GM18867 (cell line): Measurements from ENCODE around the gene SPG21.
"Not testable (repeated sequence)": the region's sequence is repeated elsewhere in the genome, so short reads cannot be mapped to it uniquely, and the experiment has no call there.

ENCODE experiments used
- ATAC-seq: cut with Tn5 transposase; IDR thresholded peaks from one replicate; pipeline ENCODE4 v1.9.1; 2021; ENCODE audit warnings: mild to moderate bottlenecking, moderate library complexity; ENCODE audit not compliant: unreplicated experiment

SPG21 gene, protein sequence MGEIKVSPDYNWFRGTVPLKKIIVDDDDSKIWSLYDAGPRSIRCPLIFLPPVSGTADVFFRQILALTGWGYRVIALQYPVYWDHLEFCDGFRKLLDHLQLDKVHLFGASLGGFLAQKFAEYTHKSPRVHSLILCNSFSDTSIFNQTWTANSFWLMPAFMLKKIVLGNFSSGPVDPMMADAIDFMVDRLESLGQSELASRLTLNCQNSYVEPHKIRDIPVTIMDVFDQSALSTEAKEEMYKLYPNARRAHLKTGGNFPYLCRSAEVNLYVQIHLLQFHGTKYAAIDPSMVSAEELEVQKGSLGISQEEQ

DNA sequence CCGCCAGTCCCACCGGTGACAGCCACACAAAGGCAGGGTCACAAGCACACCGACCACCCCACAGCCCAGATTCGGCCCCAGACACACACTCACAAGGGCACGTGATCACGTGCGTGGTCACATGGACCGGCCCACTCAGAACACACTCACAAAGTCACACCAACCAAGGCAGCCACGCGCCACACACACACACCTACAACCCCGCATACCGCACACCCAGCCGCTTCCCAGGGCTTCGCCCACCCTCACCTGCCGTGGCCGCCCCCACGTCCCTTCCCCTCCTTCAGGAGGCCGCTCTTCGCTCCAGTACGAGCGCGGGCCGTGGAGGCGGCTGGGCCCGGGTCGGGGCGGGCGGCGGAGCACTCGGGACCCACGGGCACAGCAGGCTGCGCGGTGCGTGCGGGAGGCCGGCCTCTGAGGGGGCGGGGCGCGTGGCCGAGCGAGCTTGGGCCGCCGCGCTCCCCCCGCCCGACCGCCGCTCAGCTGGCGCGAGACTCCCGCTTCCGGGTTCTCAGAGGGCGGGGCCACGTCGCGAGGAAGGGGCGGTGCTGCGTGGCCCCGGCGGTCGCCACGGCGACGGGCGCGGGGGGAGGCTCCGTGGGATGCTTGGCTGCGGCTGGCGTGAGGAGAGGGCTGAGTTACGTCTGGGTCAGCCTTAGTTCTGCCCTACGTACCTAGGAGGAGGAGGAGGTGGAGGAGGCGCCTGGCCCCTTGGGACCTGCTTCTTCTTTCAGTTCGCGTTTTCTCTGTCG lies at the start of gene SPG21:
Gene SPG21 (minus strand): TSS at position 499 of the 752 bp plus-strand sequence. CDS start 6,345 bp downstream, outside the sequence.
- ATAC-seq = peak; percentile 94

DNA sequence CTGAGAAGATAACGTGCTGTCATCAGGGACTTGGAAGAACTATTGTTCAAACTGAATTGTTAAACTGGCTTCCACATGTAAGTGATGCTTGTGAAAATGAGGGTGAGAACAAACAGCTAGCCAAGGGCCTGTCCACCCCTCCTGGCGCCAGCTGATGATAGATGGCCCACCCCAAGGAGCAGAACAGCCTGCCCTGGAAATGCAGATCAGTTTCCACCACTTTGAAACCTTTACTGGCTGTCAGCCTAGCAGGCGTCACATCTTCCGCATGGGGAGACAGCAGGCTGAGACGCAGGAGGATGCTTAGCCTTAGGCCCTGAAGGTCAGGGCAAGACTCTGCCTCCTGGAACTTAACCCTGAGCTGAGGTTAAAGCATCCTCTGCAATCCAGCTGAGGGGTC lies 49.1 kb upstream of the SPG21 start:
- no peak for ATAC-seq

DNA sequence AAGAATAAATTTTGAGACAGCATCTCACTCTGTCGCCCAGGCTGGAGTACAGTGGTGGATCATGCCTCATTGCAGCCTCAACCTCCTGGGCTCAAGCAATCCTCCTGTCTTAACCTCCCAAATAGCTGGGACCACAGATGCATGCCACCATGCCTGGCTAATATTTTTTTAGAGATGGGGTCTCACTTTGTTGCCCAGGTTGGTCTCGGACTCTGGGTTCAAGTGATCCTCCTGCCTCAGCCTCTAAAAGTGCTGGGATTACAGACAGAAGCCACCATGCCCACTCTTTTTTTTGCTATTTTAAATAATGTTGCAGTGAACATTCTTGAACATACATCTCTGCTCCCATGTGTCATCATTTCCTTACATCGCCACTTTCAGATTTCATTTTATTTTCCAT lies 48.7 kb upstream of the SPG21 start:
- no peak for ATAC-seq

DNA sequence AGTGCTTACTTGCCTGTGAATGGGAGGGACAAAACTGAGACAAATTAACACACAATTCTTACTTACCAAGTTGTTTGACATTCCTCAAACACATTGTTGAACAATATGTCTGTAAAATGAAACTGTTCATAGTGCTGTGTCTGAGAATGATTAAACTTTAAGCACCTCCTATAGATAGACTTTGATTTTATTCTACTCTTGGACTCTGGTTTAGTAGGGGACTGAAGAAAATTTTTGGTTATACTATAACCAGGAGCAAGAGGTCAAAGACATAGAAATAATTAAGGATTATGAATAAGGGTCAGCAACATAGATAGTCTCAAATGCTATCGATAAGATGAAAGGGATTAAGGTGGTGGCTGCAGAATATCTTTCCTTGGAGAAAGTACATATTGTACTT lies 47.6 kb upstream of the SPG21 start:
- no peak for ATAC-seq

DNA sequence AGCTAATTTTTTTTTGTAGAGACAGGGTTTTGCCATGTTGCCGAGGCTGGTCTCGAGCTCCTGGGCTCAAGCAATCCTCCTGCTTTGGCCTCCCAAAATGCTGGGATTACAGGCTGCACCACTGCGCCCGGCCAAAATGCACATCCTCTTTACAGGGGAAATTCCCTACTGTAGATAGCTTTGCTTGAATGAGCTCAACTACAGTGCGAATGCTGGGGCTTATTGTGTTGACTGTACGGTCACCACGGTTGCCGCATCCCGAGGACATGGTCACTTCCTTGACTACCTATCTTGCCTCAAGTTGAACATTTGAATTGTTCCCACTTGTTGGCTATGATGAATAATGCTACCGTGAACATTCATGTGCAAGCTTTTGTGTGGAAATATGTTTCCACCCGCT lies 45.0 kb upstream of the SPG21 start:
- no peak for ATAC-seq

DNA sequence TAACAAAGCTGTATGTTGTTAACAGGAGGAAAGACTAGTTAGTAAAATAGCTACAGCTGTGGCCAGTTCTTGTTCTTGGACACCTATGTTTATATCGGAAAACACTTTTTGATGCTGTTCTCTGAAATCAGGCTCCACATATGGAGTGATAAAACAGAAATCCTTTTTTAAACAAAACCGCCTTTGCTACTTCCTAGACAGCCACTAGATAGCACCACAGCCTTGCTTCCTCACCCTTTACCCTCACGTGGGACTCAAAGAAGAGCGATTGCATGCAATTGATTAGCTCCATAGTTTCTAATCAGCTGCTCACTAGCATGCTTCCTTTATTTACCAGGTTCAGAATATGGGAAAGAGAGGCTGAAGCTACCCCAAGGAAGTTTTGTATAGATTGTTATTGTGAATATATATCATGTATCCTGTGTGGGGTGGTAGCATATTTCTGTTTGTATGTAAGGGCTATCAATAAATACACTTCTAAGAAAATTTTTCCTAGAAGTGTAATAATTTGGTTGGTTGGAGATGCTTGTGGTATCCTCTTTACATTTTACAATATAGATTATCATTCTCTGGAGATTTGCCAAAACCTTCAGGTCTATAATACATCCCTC lies 44.0 kb upstream of the SPG21 start:
- ATAC-seq = no peak

DNA sequence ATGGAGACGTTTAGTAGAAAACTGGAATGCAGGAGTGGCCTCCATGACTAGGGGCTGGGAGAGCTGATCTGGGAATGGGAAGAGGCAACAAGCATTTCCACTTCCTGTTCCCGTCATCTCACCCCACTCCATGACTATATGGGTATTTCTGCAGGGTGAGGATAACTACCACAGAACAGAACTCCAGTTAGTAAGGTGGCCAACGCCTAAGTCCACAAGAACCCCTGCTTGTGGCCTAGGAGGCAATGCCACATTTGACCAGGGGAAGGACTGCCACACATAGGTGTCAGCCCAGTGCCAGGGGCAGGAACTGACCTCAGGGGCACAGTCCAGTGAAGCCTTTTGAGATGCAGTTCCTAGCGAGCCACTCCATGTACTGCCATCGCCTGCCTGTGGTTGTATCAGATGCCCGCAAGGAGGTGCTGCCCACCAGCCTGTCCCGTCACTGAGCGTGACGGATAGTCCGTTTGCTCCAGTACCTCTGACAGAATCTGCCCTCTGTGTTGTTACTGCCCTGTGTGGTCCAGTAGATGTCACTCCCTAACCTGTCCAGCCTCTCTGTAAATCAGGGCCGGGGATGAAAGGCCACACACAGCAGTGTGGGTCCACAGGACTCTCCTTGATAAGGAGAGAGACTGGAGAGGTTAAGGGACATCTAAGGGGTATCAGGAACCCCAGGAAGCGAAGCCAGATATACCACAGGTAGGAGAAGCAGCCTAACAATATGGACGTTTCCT lies 43.3 kb upstream of the SPG21 start:
- ATAC-seq = peak; percentile 49

DNA sequence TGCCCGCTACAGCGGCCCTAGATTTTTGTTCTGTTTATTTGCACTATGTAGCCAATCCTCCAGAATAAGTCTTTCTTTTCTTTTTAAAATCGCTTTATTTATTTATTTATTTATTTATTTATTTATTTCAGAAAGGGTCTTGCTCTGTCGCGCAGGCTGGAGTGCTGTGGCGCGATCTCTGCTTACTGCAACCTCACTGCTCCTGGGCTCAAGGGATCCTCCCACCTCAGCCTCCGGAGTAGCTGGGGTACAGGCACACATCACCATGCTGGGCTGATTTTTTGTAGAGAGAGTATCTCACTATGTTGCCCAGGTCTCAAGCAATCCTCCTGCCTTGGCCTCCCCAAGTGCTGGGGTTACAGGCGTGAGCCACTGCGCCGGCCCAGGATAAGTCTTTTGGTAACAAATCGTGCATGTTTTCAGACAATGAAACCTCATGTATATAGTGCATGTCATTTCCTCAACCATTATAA lies 40.1 kb upstream of the SPG21 start:
- no peak for ATAC-seq

DNA sequence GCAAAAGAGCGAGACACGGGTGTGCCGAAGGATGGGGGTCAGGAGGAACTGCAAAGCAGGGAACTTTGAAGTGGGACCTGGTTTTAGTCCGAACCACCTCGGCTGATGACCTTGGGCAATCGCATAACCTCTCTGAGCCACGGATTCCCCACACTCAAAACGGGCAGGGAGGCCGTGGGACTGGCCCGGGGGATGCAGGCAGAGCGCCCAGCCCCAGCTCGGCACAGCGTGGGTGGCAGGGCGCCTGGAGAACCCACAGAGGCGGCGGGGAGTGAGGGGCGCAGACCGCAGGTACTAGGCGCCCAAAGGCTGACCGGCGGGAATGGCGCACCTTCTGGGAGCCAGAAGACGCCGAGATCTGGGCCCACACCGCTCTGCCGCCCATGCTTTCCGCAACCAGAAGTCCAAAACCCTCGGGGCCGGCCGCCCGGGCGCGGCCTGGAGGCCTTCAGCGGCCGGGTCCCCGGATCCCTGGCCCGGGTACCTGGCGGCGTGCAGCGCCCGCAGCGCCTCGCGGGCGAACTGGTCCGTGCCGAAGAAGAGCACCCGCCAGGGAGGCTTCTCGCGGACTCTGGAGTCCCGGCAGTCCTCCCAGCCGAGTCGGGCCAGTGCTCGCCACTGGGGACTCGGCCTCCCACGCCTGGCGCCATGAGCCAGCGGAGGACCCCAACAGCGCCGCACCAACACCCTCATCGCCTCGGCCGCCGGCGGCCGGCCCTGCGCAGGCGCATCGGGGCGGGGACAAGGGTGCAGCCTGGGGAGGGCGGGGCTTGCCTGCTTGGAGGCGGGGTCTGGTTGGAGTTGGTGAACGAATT lies 39.4 kb upstream of the SPG21 start, which contains the start of gene MTFMT:
Gene MTFMT (minus strand): TSS at position 719 of the 815 bp plus-strand sequence. CDS start 26 bp downstream, at position 693.
- peak; percentile 77 for ATAC-seq

DNA sequence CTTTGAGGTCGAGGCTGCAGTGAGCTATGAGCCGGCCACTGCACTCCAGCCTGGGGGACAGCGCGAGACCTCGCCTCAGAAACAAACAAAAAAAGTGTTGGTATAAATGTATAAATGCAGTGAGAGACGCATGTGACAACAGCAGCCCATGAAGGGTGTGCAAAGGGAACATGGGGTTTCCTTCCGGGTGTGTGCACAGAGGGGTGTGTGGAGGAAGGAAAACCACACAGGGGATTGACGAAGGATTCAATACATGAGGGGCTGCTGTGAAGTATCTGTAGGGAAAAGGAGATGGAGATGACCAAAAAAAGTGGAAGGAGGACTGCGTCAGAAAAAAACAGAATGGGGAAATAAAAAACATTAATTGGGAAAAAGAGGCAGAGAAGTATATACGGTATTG lies 38.6 kb upstream of the SPG21 start:
- ATAC-seq = no peak

DNA sequence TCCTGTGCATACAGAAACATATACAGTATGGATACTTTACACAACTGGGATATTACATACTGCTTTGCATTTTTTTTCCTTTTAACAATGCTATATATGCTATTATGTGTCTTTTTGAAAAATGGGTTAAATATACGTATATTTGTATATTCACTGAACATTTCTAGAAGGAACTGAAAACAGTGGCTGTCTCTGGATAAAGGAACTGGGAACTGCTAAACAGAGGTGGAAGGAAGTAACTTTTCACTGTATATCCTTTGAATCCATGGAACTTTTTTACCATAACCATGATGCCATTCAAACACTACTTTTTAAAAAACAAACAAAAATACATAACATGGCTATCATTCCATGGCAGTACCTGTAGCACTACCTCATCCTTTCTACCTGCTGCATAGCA lies 37.9 kb upstream of the SPG21 start:
- ATAC-seq = no peak

DNA sequence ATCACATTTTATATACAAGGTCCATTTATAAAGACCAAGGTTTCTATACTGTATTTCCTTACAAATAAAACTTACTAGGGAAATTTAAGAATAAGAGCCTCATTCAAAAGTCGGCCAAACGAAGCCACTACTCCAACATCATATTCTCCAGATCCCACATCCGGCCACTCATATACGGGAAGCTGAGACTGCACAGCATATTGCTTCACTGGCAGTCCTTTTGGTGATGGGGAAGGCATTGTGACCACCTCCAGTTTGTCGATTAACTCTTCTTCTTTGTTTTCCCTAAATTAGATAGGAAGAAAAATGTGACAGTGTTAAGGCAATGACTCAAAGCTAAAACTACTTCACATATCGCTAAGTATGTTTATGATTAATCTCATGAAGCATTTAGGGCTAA lies 37.0 kb upstream of the SPG21 start:
- ATAC-seq = no peak

DNA sequence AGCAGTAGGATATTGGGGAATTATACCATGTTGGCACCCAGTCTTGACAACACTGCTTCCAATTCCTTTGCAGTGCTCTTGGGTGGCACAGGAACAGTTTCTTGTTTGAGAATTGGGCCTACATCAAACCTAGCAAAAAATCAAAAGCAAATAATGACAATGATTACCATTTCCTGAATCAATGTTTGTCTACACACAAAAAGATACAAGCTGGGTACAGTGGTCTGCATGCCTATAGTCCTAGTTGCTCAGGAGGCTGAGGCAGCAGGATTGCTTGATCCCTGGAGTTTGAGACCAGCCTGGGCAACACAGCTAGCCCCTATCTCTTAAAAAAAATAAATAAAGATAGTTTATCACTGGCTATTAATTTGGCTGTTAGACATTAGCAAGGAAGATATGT lies 31.8 kb upstream of the SPG21 start:
- no peak for ATAC-seq

DNA sequence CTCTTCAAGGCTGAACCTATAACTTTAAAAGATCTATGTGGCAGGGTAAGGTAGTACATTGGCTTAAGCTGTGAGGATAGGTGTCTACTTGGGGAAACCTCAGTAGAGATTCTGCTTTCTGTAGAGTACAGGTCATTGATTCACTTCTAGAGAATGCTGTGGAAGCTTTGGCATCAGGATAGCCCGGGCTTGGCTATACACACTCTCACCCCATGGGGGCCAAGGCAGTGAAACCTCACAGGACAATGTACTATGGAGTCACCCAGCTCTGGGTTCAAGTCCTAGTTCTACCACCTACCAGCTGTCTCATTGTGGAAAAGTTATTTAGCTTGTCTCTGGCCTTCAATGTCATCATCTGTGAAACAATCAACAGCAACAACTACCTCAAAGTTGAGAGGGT lies 30.7 kb upstream of the SPG21 start:
- no peak for ATAC-seq

DNA sequence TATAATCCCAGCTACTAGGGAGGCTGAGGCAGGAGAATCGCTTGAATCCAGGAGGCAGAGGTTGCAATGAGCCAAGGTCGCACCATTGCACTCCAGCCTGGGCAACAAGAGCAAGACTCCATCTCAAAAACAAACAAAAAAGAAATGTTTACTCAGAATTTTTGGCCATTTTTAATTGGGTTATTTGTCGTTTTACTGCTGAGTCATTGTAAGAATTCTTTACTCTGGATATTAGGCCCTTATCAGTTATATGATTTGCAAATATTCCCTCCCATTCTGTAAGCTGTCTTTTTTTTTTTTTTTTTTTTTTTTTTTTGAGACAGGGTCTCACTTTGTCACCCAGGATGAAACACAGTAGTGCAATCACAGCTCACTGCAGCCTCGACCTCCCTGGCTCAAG lies 21.5 kb upstream of the SPG21 start:
- not testable (repeated sequence) for ATAC-seq

DNA sequence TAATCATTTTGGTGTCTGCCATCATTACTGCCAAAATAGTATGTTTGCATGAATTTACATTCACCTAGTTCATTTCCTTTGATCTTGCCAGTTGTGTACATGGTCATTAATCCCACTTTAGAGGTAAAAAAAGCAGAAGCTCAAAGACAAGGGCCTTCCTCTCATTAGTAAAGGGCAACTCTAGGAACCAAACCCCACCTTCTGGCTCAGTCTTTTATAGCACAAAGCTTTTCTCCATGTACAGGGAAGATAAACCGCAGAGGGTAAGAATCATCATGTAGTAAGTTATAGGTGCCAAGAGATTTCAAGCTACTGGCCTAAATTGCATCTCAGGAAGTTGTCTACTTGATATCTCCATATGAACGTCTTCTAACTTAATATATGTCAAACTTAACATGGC lies 19.3 kb upstream of the SPG21 start:
- no peak for ATAC-seq

DNA sequence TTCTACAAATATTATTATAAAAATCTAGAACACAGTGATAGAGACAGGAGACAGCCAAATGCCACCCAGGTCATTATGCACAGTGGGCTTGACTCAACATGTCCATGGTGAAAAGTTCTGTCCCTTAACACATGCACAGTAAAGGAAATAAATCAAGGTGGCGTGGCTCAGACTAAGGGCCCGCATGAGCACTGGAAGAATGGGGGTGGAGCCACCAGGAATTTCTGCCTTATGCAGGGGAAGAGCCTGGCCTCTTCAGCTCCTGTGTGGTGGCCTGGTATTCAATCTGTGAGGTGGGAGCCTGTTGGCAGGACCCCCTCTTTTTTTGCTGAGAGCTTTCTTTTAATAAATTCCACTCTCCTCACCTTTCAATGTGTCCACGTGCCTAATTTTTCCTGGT lies 17.2 kb upstream of the SPG21 start:
- ATAC-seq = no peak

DNA sequence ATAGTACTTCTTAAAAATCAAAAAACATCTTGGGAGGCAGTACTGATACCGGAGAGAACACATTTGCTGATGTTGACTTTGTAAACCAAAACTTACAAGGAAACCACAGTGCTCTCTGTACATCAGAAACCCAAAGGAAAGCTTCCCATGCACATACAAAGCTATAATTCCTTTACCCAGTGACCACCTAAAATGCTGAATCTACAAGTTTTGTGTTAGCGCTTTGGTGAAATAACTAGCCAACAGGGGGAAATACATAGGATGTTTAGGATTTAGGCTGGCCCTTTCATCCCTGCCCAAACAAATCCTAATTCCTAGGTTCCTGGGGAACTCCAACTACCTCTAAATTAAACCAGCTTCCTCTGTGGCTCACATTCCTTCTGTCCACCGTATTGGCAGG lies 15.3 kb upstream of the SPG21 start:
- no peak for ATAC-seq

DNA sequence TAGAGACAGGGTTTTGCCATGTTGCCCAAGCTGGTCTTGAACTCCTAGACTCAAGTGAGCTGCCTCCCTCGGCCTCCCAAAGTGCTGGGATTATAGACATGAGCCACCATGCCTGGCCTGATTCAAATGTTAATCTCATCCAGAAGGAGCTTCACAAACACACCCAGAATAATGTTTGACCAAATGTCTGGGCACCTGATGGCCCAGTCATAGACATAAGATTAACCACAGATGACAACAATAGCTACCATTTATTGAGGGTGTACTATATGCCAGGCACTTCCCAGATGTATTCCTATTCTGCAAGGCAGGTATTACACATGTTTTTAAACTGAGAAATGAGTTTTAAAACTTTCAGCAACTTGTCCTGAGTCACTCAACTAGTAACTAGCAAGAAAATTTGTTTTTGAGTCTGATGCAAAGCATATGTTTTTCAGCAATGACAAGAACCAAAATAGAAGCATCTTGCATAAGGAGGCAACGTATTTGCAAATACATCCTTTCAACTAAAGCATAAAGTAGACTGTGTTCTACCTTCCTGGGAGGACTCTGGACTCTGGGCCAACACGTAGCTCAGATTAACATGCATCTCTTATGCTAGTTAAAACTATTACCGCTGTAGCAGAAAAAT lies 8.1 kb upstream of the SPG21 start:
- ATAC-seq = no peak

DNA sequence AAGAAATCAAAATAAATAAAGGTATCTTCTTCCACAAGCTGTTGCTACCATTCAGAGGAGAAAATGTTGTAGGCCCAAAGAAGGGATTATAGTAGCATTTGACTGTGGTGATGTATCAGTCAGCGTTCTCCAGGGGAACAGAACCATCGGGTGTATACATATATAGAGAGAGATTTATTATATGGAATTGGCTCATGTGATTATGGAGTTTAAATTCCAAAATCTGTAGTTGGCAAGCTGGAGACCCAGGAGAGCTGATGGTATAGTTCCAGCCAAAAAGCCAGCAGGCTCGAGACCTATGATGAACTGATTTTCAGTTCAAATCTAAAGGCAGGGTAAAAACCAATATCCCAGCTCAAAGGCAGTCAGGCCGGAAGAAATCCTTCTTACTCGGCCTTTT lies 7.4 kb upstream of the SPG21 start:
- no peak for ATAC-seq
